Liver (tissue), 3 donors: ENCODE data around the gene SPRN.

Experiments
- CTCF ChIP-seq: fragments of 150-350 bp; IDR thresholded peaks from 2 replicates; pipeline ENCODE4 v1.5.1; 2017; ENCODE audit warnings: improper control_type of control experiment, low read depth, low read length; ENCODE audit not compliant: missing input control
- SP1 ChIP-seq: IDR thresholded peaks from 2 replicates; pipeline ENCODE4 v1.6.1; 2018; ENCODE audit warnings: antibody characterized with exemption, mild to moderate bottlenecking
- TF ChIP-seq, protein P1 (sequence below): IDR thresholded peaks from 2 replicates; pipeline ENCODE4 v1.6.1; 2016; ENCODE audit warnings: antibody characterized with exemption
- donor health status: healthy.
- donor health status: healthy.

GRCh38 chr10:133461841-133462240 is 37.4 kb upstream of the SPRN start:
- TF ChIP-seq CTCF (no peak), SP1 (no peak)
- TF ChIP-seq, protein P1, sequence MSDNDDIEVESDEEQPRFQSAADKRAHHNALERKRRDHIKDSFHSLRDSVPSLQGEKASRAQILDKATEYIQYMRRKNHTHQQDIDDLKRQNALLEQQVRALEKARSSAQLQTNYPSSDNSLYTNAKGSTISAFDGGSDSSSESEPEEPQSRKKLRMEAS: no peak
